Gastrocnemius medialis (tissue), 4 donors: Measurements from ENCODE around the gene WSCD1.

Source experiments
- CTCF ChIP-seq, 5 experiments: fragments of 450-650 bp in 3 of 5; fragments of 200-600 bp in 2 of 5; sonication (generic) in 2 of 5; IDR thresholded peaks in 4 of 5; conservative IDR thresholded peaks in 1 of 5; 1 replicate in 4 of 5; 2 replicates in 1 of 5; pipeline ENCODE4 v1.5.1; 2016 to 2019; ENCODE audit warnings: antibody characterized with exemption in 5 of 5, mild to moderate bottlenecking in 3 of 5, moderate library complexity in 3 of 5
- POLR2A ChIP-seq, 2 donors: fragments of 450-650 bp; IDR thresholded peaks; one replicate each; pipeline ENCODE4 v1.6.1; 2017; ENCODE audit warnings: antibody characterized with exemption in 2 of 2, mild to moderate bottlenecking in 2 of 2, moderate library complexity in 2 of 2

- TF ChIP-seq CTCF (IDR thresholded peaks at IDR 0.05 in 4 of 5, conservative IDR thresholded peaks at IDR 0.05 in 1 of 5) (no peak), POLR2A (IDR thresholded peaks at IDR 0.05) (no peak)
Measured at GRCh38 chr17:6080711-6081430, 10.7 kb downstream of the WSCD1 start.
